Psoas muscle (tissue), 8 donors: ENCODE data around the gene PLEKHJ1. TPM values are rescaled to one million over a fixed set of nuclear protein-coding genes. Genes with fewer than 3 reads are reported as not detected.

Experiments used
- ATAC-seq, 4 donors: fragments of 200-7000 bp; cut with Tn5 transposase; one replicate each; pipeline ENCODE4 v1.9.1; 2020; ENCODE audit warnings: moderate library complexity in 3 of 4, mild to moderate bottlenecking in 2 of 4
- DNase-seq, 2 donors: peaks; one replicate each; pipeline ENCODE4 v3.0.0-alpha.2; 2020
- H3K27ac ChIP-seq: fragments of 200-600 bp; one replicate; pipeline ENCODE4 v1.8.0; 2022
- H3K27me3 ChIP-seq, 3 donors: fragments of 200-600 bp in 1 of 3; one replicate each; pipeline versions ENCODE4 v1.6.1 to v1.8.0; 2013 to 2022; ENCODE audit warnings: low read length in 2 of 3, mild to moderate bottlenecking in 2 of 3, moderate library complexity in 1 of 3; ENCODE audit not compliant: insufficient read depth in 3 of 3
- H3K36me3 ChIP-seq, 2 donors: fragments of 200-600 bp in 1 of 2; one replicate each; pipeline versions ENCODE4 v1.6.1 to v1.8.0; 2013 to 2022; ENCODE audit warnings: low read depth in 1 of 2, mild to moderate bottlenecking in 1 of 2, moderate library complexity in 1 of 2; ENCODE audit not compliant: insufficient read depth in 1 of 2
- H3K4me1 ChIP-seq: fragments of 200-600 bp; one replicate; pipeline ENCODE4 v1.8.0; 2022
- H3K4me3 ChIP-seq: fragments of 200-600 bp; one replicate; pipeline ENCODE4 v1.8.0; 2022; ENCODE audit warnings: mild to moderate bottlenecking
- H3K9me3 ChIP-seq: fragments of 200-600 bp; one replicate; pipeline ENCODE4 v1.8.0; 2022
- CTCF ChIP-seq: fragments of 200-600 bp; IDR thresholded peaks from one replicate; pipeline ENCODE4 v1.8.0; 2022; ENCODE audit warnings: antibody characterized with exemption
- whole genome bisulfite sequencing, 3 donors: extraction: QIAGEN DNeasy Blood & Tissue Kit; methylation state at CpG; one replicate each; pipeline versions ENCODE4 v1.1.6 to v1.1.7; 2013; 5-methylcytosine and 5-hydroxymethylcytosine counted together
- intact Hi-C, 2 donors: fragments of 100-400 bp; cut with DNase I; formaldehyde crosslinking; loops; one replicate each; pipeline versions ENCODE4 v1.11.0 to v1.14.2; 2022
- polyA plus RNA-seq, 3 donors: library from polyadenylated mRNA; stranded (reverse); fragments of 200-250 nt; gene quantifications; one replicate each; pipeline ENCODE4 v1.2.3, GENCODE V29; 2013
- total RNA-seq, 4 donors: library from RNA; stranded (reverse); fragmentation: NEBNext Ultra II Directional in 2 of 4; extraction: Animal tissue kit (Norgen Biotek cat#: 25700) in 2 of 4; gene quantifications; one replicate each; pipeline versions ENCODE4 v1.2.1 to v1.2.4, GENCODE V29; 2021 to 2023
- donor health status: healthy with polysubstance abuse.
- donor health status: DM: no; HTN: no; CAD: no; lungs with moderate emphysema.
- donor health status: Bipolar disorder and iron deficiency.
- donor health status: healthy.
- donor health status: DM: yes; HTN: yes; CAD: no.
- donor health status: DM: no; HTN: no; CAD: no.
- donor health status: DM: no; HTN: no; CAD: no.
- donor health status: DM: yes; HTN: yes; CAD: no.

The PLEKHJ1 gene
- total and polyA plus RNA-seq, 7 donors = 54.9 to 146 (median 65.5) TPM

- Histone ChIP-seq H3K27me3 (peaks cover 0 to 13% (median 0%) of the 10 kb centered on the region in 3 donors), H3K27ac (peak overlapping the region; percentile 34), H3K4me3 (no peak overlapping the region), H3K36me3 (peaks cover 0 to 42% of the 10 kb centered on the region in 2 donors), H3K9me3 (no peaks in the 10 kb centered on the region), H3K4me1 (peaks cover 39% of the 10 kb centered on the region)
- intact Hi-C loops = no loop called here
- no peak for TF ChIP-seq CTCF
- ATAC-seq = no peak
- no peak for DNase-seq
- WGBS, 3 donors = 53 to 63% (median 62%) methylated on average over 78 to 125 of the region's 125 CpGs
These were observed 15.3 kb upstream of the PLEKHJ1 start for GRCh38 chr19:2251106-2252054.

DNA sequence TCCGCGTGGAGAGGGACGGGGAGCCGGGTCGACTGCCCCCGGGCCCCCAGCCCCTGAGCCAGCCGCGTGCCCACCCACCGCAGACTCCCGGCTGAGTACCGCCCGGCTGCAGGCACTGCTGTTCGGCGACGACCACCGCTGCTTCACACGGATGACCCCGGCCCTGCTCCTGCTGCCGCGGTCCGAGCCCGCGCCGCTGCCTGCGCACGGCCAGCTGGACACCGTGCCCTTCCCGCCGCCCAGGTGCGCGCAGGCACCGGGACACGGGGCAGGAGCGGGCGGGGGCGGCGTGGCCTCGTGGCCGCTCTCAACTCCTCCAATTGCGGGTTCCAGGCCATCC, 14.6 kb upstream of the PLEKHJ1 start:
- DNase-seq (no peak), ATAC-seq (no peak)
- H3K27ac ChIP-seq = peak overlapping the region; percentile 34
- H3K27me3 ChIP-seq = peaks cover 0 to 13% (median 0%) of the 10 kb centered on the region in 3 donors
- intact Hi-C loops = no loop called here
- no peaks in the 10 kb centered on the region for H3K9me3 ChIP-seq
- H3K36me3 ChIP-seq = peaks cover 0 to 48% of the 10 kb centered on the region in 2 donors
- H3K4me1 ChIP-seq = peaks cover 39% of the 10 kb centered on the region
- 48 to 56% (median 55%) methylated on average over 19 to 40 of the region's 40 CpGs for WGBS, 3 donors
- no peak for TF ChIP-seq CTCF
- H3K4me3 ChIP-seq = no peak overlapping the region

DNA sequence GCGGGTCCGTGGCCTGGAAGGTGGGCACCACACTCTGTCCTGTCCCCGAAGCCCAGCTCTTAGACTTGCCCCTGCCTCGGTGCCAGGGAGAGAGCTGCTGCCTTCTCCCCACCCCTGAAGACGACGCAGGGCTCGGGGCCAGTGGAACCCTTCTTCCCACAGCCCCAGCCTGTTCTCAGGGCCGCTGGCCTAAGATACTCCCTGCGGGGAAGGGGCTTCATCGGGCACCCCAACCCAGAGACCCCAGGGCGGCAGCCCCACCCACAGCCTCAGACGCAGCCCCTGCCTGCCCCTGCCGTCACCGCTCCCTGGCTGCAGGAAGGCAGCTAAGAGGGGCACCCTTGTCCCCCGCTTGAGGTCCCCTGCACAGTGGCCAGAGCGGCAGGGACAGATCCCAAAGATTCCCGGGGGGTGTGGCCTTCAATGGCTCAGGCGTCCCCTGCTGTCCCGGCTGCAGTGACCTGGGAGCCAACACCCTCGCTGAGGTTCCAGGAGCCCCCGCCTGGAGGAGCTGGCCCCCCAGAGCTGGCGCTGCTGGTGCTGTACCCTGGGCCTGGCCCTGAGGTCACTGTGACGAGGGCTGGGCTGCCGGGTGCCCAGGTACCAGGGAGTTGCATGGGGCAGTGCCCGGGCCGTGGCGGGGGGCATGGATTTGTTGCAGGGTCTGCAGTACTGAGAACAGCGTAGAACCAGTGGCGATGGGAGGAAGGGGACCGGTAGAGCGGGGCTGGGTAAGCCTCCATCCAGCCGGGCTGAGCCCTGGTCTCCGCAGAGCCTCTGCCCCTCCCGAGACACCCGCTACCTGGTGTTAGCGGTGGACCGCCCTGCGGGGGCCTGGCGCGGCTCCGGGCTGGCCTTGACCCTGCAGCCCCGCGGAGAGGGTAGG, 14.0 kb upstream of the PLEKHJ1 start:
- H3K9me3 ChIP-seq = no peaks in the 10 kb centered on the region
- ATAC-seq = peak; percentile 5 to 37 (median 10)
- H3K4me1 ChIP-seq = peaks cover 39% of the 10 kb centered on the region
- no peak overlapping the region for H3K4me3 ChIP-seq
- TF ChIP-seq CTCF = no peak
- WGBS, 3 donors = 32 to 50% (median 38%) methylated on average over 42 to 43 of the region's 43 CpGs
- peaks cover 0 to 13% (median 0%) of the 10 kb centered on the region in 3 donors for H3K27me3 ChIP-seq
- intact Hi-C loops = no loop called here
- peak overlapping the region; percentile 34 for H3K27ac ChIP-seq
- H3K36me3 ChIP-seq = peaks cover 5 to 55% of the 10 kb centered on the region in 2 donors
- no peak for DNase-seq

DNA sequence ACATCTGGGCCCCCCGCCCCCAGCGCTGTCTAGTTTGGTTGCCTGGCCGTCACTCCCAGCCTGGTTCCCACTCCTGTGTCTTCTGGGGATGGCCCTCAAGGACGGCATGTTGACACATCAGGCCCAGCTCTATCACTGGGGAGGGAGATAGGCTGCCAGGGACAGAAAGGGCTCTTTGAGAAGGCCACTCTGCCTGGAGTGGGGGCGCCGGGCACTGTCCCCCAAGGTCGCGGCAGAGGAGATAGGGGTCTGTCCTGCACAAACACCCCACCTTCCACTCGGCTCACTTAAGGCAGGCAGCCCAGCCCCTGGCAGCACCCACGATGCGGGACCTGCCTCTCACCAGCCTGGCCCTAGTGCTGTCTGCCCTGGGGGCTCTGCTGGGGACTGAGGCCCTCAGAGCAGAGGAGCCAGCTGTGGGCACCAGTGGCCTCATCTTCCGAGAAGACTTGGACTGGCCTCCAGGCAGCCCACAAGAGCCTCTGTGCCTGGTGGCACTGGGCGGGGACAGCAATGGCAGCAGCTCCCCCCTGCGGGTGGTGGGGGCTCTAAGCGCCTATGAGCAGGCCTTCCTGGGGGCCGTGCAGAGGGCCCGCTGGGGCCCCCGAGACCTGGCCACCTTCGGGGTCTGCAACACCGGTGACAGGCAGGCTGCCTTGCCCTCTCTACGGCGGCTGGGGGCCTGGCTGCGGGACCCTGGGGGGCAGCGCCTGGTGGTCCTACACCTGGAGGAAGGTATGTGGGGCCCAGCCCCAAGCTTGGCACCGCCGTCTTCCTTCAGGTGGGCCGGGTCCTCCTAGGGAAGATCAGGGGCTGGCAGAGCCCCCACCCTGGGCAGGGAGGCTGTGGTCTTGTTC, 13.1 kb upstream of the PLEKHJ1 start, which contains the start of gene AMH:
Gene AMH, plus strand, starts transcription at position 314 of the 857 bp plus-strand sequence. Its CDS starts 10 bp downstream, at position 324.
- WGBS, 3 donors = 60 to 73% (median 61%) methylated on average over 26 to 27 of the region's 27 CpGs
- Histone ChIP-seq H3K4me1 (peaks cover 35% of the 10 kb centered on the region), H3K27me3 (peaks cover 0 to 13% (median 0%) of the 10 kb centered on the region in 3 donors), H3K36me3 (peaks cover 10 to 63% of the 10 kb centered on the region in 2 donors), H3K4me3 (no peak within 1 kb of the TSS), H3K9me3 (no peaks in the 10 kb centered on the region), H3K27ac (peak within 1 kb of the TSS; percentile 41)
- no peak for TF ChIP-seq CTCF
- DNase-seq = no peak
- intact Hi-C loops = no loop called here
- peak in 2 of 4 donors; percentile 12 to 24 for ATAC-seq
